Panc1 (cell line): ENCODE results near the gene MAGEF1. TPM values are rescaled to one million over a fixed set of nuclear protein-coding genes. Genes with fewer than 3 reads are reported as not detected.

Experiments
- ATAC-seq: fragments of 200-7000 bp; cut with Tn5 transposase; 2 replicates; pipeline ENCODE4 v1.9.1; 2020; ENCODE audit warnings: mild to moderate bottlenecking, moderate library complexity
- BruUV-seq: library from RNA; stranded (reverse); fragments of 400-500 nt; replicated peaks from 2 replicates; lab custom pipeline; 2021; lab: Mats Ljungman, UMichigan
- CTCF ChIA-PET: fragments of 300-600 bp; sonication (Branson Sonifier 250); formaldehyde crosslinking; loops from one replicate; lab custom pipeline; 2022; ENCODE audit warnings: antibody characterized with exemption; lab: Charles Lee
- POLR2A ChIA-PET: fragments of 300-600 bp; sonication (Branson Sonifier 250); formaldehyde crosslinking; loops from one replicate; lab custom pipeline; 2022; ENCODE audit warnings: antibody characterized with exemption; lab: Charles Lee
- DNase-seq: peaks from one replicate; pipeline ENCODE4 v3.0.0-alpha.2; 2010; ENCODE audit warnings: low read depth, low spot score
- H3K27ac ChIP-seq: 2 replicates; pipeline ENCODE4 v1.5.1; 2011; ENCODE audit warnings: mild to moderate bottlenecking, low read length, inconsistent platforms
- H3K27me3 ChIP-seq: fragments of 200-500 bp; sonication (Bioruptor generic); 2 replicates; pipeline ENCODE4 v1.6.0; 2014; ENCODE audit warnings: low read length, inconsistent platforms; ENCODE audit not compliant: control insufficient read depth, insufficient read depth
- H3K36me3 ChIP-seq: fragments of 200-500 bp; sonication (Bioruptor generic); 2 replicates; pipeline ENCODE4 v1.5.1; 2014; ENCODE audit warnings: inconsistent platforms, mild to moderate bottlenecking, low read length, moderate library complexity; ENCODE audit not compliant: control insufficient read depth, insufficient read depth
- H3K4me1 ChIP-seq: 2 replicates; pipeline ENCODE4 v1.5.1; 2011; ENCODE audit warnings: inconsistent platforms, mild to moderate bottlenecking, low read length, moderate library complexity; ENCODE audit not compliant: control insufficient read depth, insufficient read depth
- H3K4me3 ChIP-seq, 2 experiments: 2 replicates each; pipeline ENCODE4 v1.5.1; 2011 to 2012; ENCODE audit warnings: low read depth in 2 of 2, low read length in 2 of 2, mild to moderate bottlenecking in 2 of 2, inconsistent platforms in 1 of 2, moderate library complexity in 1 of 2
- H3K9me3 ChIP-seq: fragments of 200-500 bp; sonication (Bioruptor generic); 2 replicates; pipeline ENCODE4 v1.5.1; 2014; ENCODE audit warnings: low read depth, mild to moderate bottlenecking, inconsistent platforms, low read length, moderate library complexity; ENCODE audit not compliant: control insufficient read depth, insufficient read depth
- CTCF ChIP-seq: fragments of 450-650 bp; IDR thresholded peaks from 2 replicates; pipeline ENCODE4 v1.5.1; 2017; ENCODE audit warnings: mild to moderate bottlenecking
- POLR2AphosphoS5 ChIP-seq: IDR thresholded peaks from 2 replicates; pipeline ENCODE4 v1.6.1; 2012; ENCODE audit warnings: mild to moderate bottlenecking, low read depth, low read length, moderate library complexity
- REST ChIP-seq, 2 experiments: IDR thresholded peaks; 2 replicates each; pipeline ENCODE4 v1.6.1; 2011 to 2012; ENCODE audit warnings: low read depth in 2 of 2, control low read depth in 1 of 2, low read length in 1 of 2, mild to moderate bottlenecking in 1 of 2, moderate library complexity in 1 of 2; ENCODE audit not compliant: insufficient read depth in 1 of 2
- SIN3A ChIP-seq: IDR thresholded peaks from 2 replicates; pipeline ENCODE4 v1.6.1; 2012; ENCODE audit warnings: low read depth, mild to moderate bottlenecking, low read length, moderate library complexity, borderline replicate concordance; ENCODE audit not compliant: insufficient read depth
- TCF7L2 ChIP-seq: IDR thresholded peaks from 2 replicates; pipeline ENCODE4 v1.6.1; 2011; ENCODE audit warnings: mild to moderate bottlenecking, low read depth, low read length, inconsistent platforms
- in situ Hi-C: cut with HindIII; loops from 2 replicates; pipeline ENCODE4 v1.10.0; 2016; ENCODE audit warnings: low sequenced_read_pairs, low pct_unique_long_range_greater_than_20kb
- intact Hi-C: fragments of 100-400 bp; cut with micrococcal nuclease; formaldehyde crosslinking; loops from one replicate; pipeline ENCODE4 v1.10.0; 2022; ENCODE audit not compliant: unreplicated experiment
- total RNA-seq: library from RNA; stranded (reverse); gene quantifications from one replicate; pipeline ENCODE4 v1.2.1, GENCODE V29; 2021; ENCODE audit not compliant: unreplicated experiment

The MAGEF1 gene
- total RNA-seq, 1 experiment from 2014 or later: 27.7 TPM

- no TSS peak for BruUV-seq
- no peaks in the 10 kb centered on the region for H3K9me3 ChIP-seq
- no peak for DNase-seq
- CTCF ChIA-PET: no interaction called here
- in situ Hi-C loops (no loop called here), intact Hi-C loops (no loop called here)
- no peak for ATAC-seq
- no peak overlapping the region for H3K4me3 ChIP-seq
- POLR2A ChIA-PET: no interaction called here
- no peaks in the 10 kb centered on the region for H3K4me1 ChIP-seq
- H3K36me3 ChIP-seq: no peaks in the 10 kb centered on the region
- H3K27ac ChIP-seq: no peak overlapping the region
- TF ChIP-seq SIN3A: no peak
- no peaks in the 10 kb centered on the region for H3K27me3 ChIP-seq
These were observed 29.2 kb downstream of the MAGEF1 start for GRCh38 chr3:184682671-184683070.

GRCh38 chr3:184680385-184681345 lies 31.2 kb downstream of the MAGEF1 start:
- intact Hi-C loops (no loop called here), in situ Hi-C loops (no loop called here)
- no peak for TF ChIP-seq REST (IDR thresholded peaks at IDR 0.05; ENCODE audit: insufficient read depth in 1 of 2, low read depth in 2 of 2, low read length in 1 of 2)
- TF ChIP-seq POLR2AphosphoS5: no peak
- no peak for TF ChIP-seq SIN3A
- TF ChIP-seq TCF7L2: no peak
- TF ChIP-seq CTCF: no peak
- ATAC-seq (no peak), DNase-seq (no peak)
- Histone ChIP-seq H3K4me1 (no peaks in the 10 kb centered on the region), H3K9me3 (no peaks in the 10 kb centered on the region), H3K27me3 (no peaks in the 10 kb centered on the region), H3K4me3 (no peak overlapping the region), H3K27ac (no peak overlapping the region), H3K36me3 (no peaks in the 10 kb centered on the region)
- POLR2A ChIA-PET: interaction anchor here (0.5 to 0.7 kb wide), 2 partner anchors 16 to 46 kb away, joined by 3 to 8 read pairs; no protein-coding TSS in a partner anchor
- CTCF ChIA-PET: no interaction called here
- no TSS peak for BruUV-seq
